Erythroblast (primary cell): ENCODE measurements around the gene RAI14.

Source experiments
- GATA1 ChIP-seq: IDR thresholded peaks from 2 replicates; pipeline ENCODE4 v1.6.1; 2011; ENCODE audit warnings: low read depth, mild to moderate bottlenecking, control low read depth, low read length, moderate library complexity
- POLR2A ChIP-seq: IDR thresholded peaks from 2 replicates; pipeline ENCODE4 v1.6.1; 2011; ENCODE audit warnings: mild to moderate bottlenecking, low read length

- TF ChIP-seq POLR2A: no peak
- TF ChIP-seq GATA1: no peak
Measured at GRCh38 chr5:34866989-34867471, 210.9 kb downstream of the RAI14 start.
